GM19397 (cell line): Measurements from ENCODE around the gene FGGY.

Experiments used
- ATAC-seq: cut with Tn5 transposase; IDR thresholded peaks from one replicate; pipeline ENCODE4 v1.9.1; 2021; ENCODE audit warnings: mild to moderate bottlenecking, moderate library complexity; ENCODE audit not compliant: unreplicated experiment

Gene FGGY

GRCh38 chr1:59314776-59315528, 18.1 kb downstream of the FGGY start:
- no peak for ATAC-seq

- no peak for ATAC-seq
Observed at GRCh38 chr1:59315529-59316463, 18.9 kb downstream of the FGGY start.

- peak; percentile 72 for ATAC-seq
Observed at GRCh38 chr1:59316497-59317128, 19.7 kb downstream of the FGGY start.

- no peak for ATAC-seq
Observed at GRCh38 chr1:59317343-59317742, 20.4 kb downstream of the FGGY start.

DNA sequence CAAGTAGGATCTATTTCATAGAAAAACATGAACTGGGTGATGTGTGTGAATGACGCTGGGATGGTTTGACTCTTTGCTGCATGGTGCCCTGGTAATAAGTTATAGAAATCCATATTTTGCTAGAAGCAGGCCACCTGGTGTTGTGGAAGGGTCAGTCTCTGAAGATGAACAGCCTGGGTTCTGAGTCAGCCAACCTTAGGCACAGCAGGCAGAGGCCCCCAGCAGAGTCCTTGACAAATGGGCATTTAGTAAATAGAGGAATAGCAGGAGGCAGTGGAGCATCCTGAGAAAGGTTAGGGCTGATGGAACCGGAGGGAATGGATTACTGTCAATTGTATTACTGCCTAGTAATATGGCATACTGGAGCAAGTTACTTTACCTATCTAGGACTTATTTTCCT, 20.9 kb downstream of the FGGY start:
- no peak for ATAC-seq

DNA sequence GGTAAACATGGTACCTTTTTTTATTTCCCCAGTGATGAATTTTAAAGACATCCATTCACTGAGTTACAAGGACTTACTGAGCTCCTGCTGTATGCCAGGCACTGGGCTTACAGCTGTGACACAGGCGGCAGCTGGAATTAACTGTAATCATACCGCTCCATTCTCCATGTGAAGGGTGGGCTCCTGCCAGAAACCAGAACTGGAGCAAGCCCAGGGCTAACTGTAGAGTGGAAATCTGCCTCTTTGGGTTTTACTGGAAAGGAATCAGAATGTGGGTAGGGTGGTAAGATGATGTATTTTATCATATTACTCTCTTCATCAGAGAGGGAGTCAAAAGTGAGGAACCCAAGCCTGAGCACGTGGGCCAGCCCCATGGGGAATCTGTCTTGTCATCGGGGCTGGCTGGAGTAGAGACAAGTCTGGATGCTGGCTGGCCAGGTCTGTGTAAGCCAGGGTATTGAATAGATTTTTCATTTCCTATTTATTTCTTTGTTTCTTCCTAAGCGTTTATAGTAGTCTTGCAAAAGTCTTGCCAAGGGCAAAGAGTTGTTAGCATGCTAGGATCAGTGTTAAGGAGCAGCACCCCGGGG, 21.5 kb downstream of the FGGY start:
- ATAC-seq: no peak

DNA sequence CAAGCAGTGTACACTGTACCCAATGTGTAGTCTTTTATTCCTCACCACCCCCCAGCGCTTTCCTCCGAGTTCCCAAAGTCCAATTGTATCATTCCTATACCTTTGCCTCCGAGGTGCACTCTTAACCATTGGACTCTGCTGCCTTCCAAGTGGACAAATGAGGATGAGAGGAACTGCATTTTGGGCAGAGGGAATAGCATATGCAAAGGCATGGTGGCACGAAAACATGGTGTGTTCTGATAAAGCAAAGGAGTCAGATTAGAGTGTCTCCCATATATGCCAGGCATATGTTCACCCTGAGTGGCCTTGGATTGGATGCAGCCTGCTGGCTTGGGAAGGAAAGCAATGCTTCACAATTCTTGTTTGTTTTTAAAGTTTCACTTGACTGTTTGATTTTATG, 25.5 kb downstream of the FGGY start:
- ATAC-seq: no peak

- no peak for ATAC-seq
Observed at GRCh38 chr1:59322814-59323213, 25.9 kb downstream of the FGGY start.

DNA sequence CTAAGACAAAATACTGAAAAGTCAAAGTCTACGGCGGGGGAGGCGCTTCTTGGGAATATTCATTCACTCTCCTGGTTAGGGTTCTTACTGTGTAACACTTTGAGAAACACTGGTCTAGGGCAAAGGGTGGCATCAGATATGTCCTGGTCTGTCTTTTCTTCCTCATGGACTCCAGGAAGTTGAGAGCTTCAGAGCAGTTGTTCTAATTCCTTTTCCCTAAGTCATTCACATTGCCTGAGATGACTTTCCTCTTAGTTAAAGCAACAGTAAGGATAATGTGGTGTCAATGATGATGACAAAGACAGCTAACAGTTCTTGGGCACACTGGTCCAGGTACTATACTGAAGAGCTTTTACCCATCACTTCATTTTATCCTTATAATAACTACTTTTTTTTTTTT, 27.0 kb downstream of the FGGY start:
- no peak for ATAC-seq

DNA sequence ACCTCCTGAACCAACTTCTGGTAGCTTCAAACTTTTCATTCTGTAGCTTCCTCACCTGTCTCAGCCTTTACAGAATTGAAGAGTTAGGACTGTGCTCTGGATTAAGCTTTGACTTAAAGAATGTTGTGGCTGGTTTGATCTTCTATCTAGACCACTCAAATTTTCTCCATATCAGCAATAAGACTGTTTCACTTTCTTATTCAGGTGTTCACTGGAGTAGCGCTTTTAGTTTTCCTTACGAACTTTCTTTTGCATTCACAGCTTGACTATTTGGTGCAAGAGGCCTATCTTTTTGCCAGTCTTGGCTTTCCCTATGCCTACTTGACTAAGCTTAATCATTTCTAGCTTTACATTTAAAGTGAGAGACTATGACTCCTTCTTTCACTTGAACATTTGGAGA, 31.5 kb downstream of the FGGY start:
- ATAC-seq: no peak

DNA sequence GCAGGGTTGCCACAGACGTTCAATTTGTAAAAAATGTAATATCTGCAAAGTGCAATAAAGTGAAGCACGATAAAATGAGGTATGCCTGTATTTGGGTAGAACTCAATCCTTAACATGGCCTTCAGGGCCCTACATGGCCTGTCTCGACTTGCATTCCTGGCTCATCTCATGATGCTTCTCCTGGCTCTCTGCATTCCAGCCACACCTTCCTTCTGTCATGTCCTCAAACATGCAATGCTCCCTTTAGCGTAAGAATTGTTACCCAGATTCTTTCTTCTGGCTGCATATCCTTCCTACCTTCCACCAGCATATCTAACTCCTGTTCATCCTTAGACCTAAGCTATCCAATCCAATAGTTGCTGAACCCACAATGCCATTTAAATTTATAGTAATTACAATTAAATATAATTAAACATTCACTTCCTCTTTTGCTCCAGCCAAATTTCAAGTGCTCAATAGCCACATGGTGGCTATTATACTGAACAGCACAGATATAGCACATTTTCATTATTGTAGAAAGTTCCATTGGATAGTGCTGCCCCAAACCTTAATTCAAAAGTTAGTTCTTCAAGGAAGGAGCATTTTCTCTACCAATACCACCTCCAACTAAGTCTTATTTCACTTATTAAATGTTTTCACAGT, 32.6 kb downstream of the FGGY start:
- ATAC-seq: no peak

DNA sequence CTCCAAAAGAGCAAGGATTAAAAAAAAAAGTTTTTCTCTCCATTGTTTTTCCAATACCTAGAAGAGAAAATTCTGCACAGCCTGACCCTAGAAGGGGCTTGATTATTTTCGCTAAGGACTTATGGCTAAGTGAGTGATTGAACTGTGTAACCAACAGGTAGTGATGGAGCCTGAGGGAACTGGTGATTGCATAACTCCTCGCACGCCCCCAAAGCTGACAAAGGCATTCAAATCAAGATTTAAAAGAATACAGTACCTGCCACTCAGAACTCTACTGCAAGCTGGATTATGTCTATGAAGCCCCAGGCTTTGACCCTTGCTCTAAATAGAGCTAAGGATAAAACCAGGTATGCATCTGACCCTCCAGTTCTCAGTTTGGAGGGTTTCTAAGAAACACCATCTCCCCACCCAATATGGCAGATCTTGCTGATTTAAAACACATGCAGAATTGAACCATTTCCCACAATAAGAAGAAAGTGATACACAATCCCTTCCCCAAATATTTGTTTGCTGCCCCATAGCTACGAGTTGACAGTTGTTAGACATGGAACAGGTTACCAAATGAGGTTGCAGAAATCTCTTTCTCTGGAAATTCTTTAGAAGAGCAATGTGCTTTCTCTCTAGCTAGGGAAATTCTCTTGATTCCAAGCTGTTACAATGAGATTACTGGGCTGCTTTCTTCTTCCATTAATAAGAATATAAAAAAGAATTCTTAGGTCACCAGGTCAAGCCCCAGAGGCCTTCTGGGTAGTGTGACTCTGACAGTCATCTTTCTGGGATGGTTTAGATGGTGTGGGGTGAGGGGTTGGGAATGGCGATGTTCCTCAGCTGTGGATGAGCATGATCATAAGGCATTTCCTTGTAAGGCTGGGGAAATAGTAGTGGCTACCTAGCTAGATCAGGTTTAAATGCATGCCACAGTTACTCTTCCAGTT, 35.1 kb downstream of the FGGY start:
- no peak for ATAC-seq

GRCh38 chr1:59332983-59333382, 36.1 kb downstream of the FGGY start:
- ATAC-seq: no peak

GRCh38 chr1:59333626-59334277, 36.9 kb downstream of the FGGY start:
- no peak for ATAC-seq

- no peak for ATAC-seq
Observed at GRCh38 chr1:59340411-59341307, 43.8 kb downstream of the FGGY start.

- ATAC-seq: no peak
Observed at GRCh38 chr1:59342801-59343575, 46.1 kb downstream of the FGGY start.

DNA sequence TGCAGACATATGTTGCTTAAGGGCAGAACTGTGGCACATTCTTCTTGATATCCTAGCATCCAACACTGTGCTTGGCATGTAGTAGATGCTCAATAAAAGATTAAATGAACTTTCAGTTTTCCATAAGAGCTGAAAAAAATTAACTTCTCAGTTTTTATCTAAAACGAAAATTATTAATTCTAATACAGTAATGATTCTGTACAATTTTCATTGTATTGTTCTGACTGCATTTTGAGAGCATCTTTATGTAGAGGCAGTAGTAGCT, 46.6 kb downstream of the FGGY start:
- ATAC-seq: no peak

DNA sequence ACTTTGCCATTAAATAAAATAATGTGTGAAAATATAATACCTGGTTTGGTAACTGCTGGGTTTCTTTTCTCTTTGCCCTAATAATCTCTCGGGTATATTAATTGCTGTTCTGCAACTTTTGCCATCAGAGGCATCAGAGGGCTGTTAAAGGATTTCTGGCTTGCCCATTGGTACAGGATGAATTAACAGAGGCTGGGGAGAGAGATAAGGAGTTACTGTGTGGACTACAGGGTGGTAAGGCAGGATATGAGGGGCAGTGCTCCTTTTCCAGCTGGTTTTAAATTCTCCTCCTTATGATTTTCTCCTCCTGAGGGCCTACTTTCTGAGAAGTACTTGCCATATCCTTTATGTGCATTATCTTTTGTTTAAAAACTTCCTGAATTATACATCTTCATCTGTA, 48.3 kb downstream of the FGGY start:
- no peak for ATAC-seq
